22Rv1 (cell line): ENCODE measurements around the gene CTNND2.
"Not testable (repeated sequence)": the region's sequence is repeated elsewhere in the genome, so short reads cannot be mapped to it uniquely, and the experiment has no call there.

Source experiments
- H3K27ac ChIP-seq: fragments of 450-650 bp; 2 replicates; pipeline ENCODE4 v1.5.1; 2017
- CTCF ChIP-seq: fragments of 450-650 bp; IDR thresholded peaks from 2 replicates; pipeline ENCODE4 v1.5.1; 2017; ENCODE audit warnings: mild to moderate bottlenecking
- ZFX ChIP-seq: fragments of 450-650 bp; IDR thresholded peaks from 2 replicates; pipeline ENCODE4 v1.6.1; 2017; ENCODE audit warnings: antibody characterized with exemption, borderline replicate concordance

CTNND2 gene

GRCh38 chr5:11622785-11623184 lies 281.5 kb downstream of the CTNND2 start:
- H3K27ac ChIP-seq: no peak overlapping the region
- TF ChIP-seq ZFX (no peak), CTCF (no peak)

GRCh38 chr5:11620172-11620571 lies 284.1 kb downstream of the CTNND2 start:
- H3K27ac ChIP-seq: no peak overlapping the region
- no peak for TF ChIP-seq ZFX
- no peak for TF ChIP-seq CTCF

GRCh38 chr5:11619339-11620024 lies 284.8 kb downstream of the CTNND2 start:
- H3K27ac ChIP-seq: no peak overlapping the region
- TF ChIP-seq CTCF (peak; percentile 58), ZFX (no peak)

- H3K27ac ChIP-seq: no peak overlapping the region
- no peak for TF ChIP-seq CTCF
- no peak for TF ChIP-seq ZFX
Measured at GRCh38 chr5:11617080-11617479, 287.2 kb downstream of the CTNND2 start.

- H3K27ac ChIP-seq: not testable (repeated sequence)
Measured at GRCh38 chr5:11616624-11617023, 287.6 kb downstream of the CTNND2 start.

GRCh38 chr5:11611011-11611410 lies 293.2 kb downstream of the CTNND2 start:
- TF ChIP-seq ZFX (no peak), CTCF (no peak)
- no peak overlapping the region for H3K27ac ChIP-seq

- no peak for TF ChIP-seq ZFX
- TF ChIP-seq CTCF: no peak
- no peak overlapping the region for H3K27ac ChIP-seq
Measured at GRCh38 chr5:11609570-11610303, 294.5 kb downstream of the CTNND2 start.

GRCh38 chr5:11608530-11608929 lies 295.7 kb downstream of the CTNND2 start:
- no peak overlapping the region for H3K27ac ChIP-seq
- TF ChIP-seq ZFX (no peak), CTCF (no peak)
